Fibroblast of lung (primary cell): ENCODE data around the gene DNAJA2. TPM values are rescaled to one million over a fixed set of nuclear protein-coding genes. Genes with fewer than 3 reads are reported as not detected.

Experiments used
- DNase-seq, 2 donors: peaks; one replicate each; pipeline versions ENCODE4 v3.0.0 to v3.0.0-alpha.2; 2010; ENCODE audit warnings: low read depth in 2 of 2
- H2AFZ ChIP-seq: 2 replicates; pipeline ENCODE4 v1.5.1; 2012; ENCODE audit warnings: low read length, control low read depth, inconsistent platforms
- H3K27ac ChIP-seq: 2 replicates; pipeline ENCODE4 v1.5.1; 2011; ENCODE audit warnings: low read length, control low read depth; ENCODE audit not compliant: insufficient read depth
- H3K27me3 ChIP-seq: 2 replicates; pipeline ENCODE4 v1.5.1; 2011; ENCODE audit warnings: mild to moderate bottlenecking, low read length; ENCODE audit not compliant: control insufficient read depth, insufficient read depth
- H3K36me3 ChIP-seq: 2 replicates; pipeline ENCODE4 v1.5.1; 2011; ENCODE audit warnings: low read length; ENCODE audit not compliant: control insufficient read depth, insufficient read depth
- H3K4me1 ChIP-seq: 2 replicates; pipeline ENCODE4 v1.5.1; 2011; ENCODE audit warnings: low read length; ENCODE audit not compliant: control insufficient read depth, insufficient read depth; ENCODE audit errors: extremely low read depth
- H3K4me2 ChIP-seq: 2 replicates; pipeline ENCODE4 v1.5.1; 2011; ENCODE audit warnings: low read length, control low read depth; ENCODE audit not compliant: insufficient read depth; ENCODE audit errors: extremely low read depth
- H3K4me3 ChIP-seq, 4 experiments: fragments of 200-600 bp in 1 of 4; sonication (generic) in 1 of 4; replicated peaks in 1 of 4; 2 replicates each; pipeline ENCODE4 v1.5.1; 2011 to 2016; ENCODE audit warnings: low read length in 4 of 4, low read depth in 3 of 4, mild to moderate bottlenecking in 3 of 4, control low read depth in 2 of 4, inconsistent platforms in 1 of 4, mixed read lengths in 1 of 4; ENCODE audit not compliant: insufficient read depth in 1 of 4; ENCODE audit errors: control extremely low read depth in 1 of 4
- H3K79me2 ChIP-seq: 2 replicates; pipeline ENCODE4 v1.5.1; 2012; ENCODE audit warnings: mild to moderate bottlenecking, low read length, inconsistent platforms; ENCODE audit not compliant: control insufficient read depth, insufficient read depth
- H3K9ac ChIP-seq: 2 replicates; pipeline ENCODE4 v1.5.1; 2011; ENCODE audit warnings: mild to moderate bottlenecking, low read length, control low read depth; ENCODE audit not compliant: insufficient read depth
- H3K9me3 ChIP-seq: 2 replicates; pipeline ENCODE4 v1.5.1; 2012; ENCODE audit warnings: low read depth, low read length; ENCODE audit not compliant: control insufficient read depth, insufficient read depth
- H4K20me1 ChIP-seq: 2 replicates; pipeline ENCODE4 v1.5.1; 2011; ENCODE audit warnings: low read length; ENCODE audit not compliant: control insufficient read depth, insufficient read depth; ENCODE audit errors: extremely low read depth
- EZH2 ChIP-seq: IDR thresholded peaks from 2 replicates; pipeline ENCODE4 v1.5.1; 2012; ENCODE audit warnings: low read length, control low read depth, mild to moderate bottlenecking; ENCODE audit errors: missing control alignments
- polyA plus RNA-seq, 2 donors: library from polyadenylated mRNA; depleted of rRNA in 1 of 2; stranded (reverse) in 1 of 2; unstranded in 1 of 2; fragments of >200 nt; gene quantifications; 2 replicates each; pipeline ENCODE4 v1.2.1, GENCODE V29; 2011 to 2012; ENCODE audit warnings: missing spikeins in 1 of 2
- total RNA-seq: library from RNA; depleted of rRNA; stranded (reverse); fragments of >200 nt; gene quantifications from 2 replicates; pipeline ENCODE4 v1.2.1, GENCODE V29; 2014
- TF ChIP-seq, protein P1 (sequence below), 2 donors: IDR thresholded peaks in 1 of 2; conservative IDR thresholded peaks in 1 of 2; 1 replicate in 1 of 2; 2 replicates in 1 of 2; pipeline ENCODE4 v1.5.1; 2011 to 2012; ENCODE audit warnings: low read length in 2 of 2, control low read depth in 1 of 2, inconsistent platforms in 1 of 2, low read depth in 1 of 2, mild to moderate bottlenecking in 1 of 2

The DNAJA2 gene
- total and polyA plus RNA-seq, 2 donors (not counting 1 experiment from before 2014, with no cell fraction given), result 32.5 to 78.3 TPM

DNA sequence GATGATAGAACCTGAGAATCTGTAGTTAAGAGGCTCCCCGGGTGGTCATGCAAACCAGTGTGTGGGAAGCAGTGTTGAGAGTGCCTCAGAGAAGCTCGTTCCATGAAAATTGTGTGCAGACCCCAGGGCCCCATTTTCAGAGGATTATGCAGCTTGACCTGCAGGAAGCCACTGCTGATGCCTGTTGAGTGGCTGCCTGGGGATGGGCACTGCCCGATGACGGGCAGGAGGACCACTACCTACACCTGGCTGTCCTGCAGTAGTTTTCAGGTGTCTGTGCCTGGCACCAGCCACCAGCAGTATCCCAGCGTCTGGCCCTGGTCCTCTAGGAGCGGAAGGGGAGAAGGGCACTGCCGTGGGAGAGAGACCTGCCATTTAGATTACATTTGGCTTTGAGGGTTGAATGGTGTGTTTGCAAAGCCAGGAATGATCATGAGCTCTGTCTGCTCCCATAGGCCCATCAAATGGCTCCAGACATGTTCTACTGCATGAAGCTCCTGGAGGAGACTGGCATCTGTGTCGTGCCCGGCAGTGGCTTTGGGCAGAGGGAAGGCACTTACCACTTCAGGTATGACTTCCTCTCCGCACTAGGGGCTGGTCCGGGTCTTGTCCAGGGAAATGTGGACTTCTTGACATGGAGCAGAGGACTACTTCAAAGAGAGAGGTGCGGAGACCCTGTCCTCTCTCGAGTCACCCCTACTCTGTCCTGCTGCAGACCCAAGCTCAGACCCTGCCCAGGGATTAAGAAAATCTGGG lies 46.8 kb downstream of the DNAJA2 start:
- H3K4me1 ChIP-seq, result no peaks in the 10 kb centered on the region
- no peak overlapping the region for H3K9ac ChIP-seq
- no peak overlapping the region for H3K27ac ChIP-seq
- no peaks in the 10 kb centered on the region for H3K9me3 ChIP-seq
- no peak for DNase-seq
- no peak overlapping the region for H3K4me3 ChIP-seq
- no peak overlapping the region for H2AFZ ChIP-seq
- H3K36me3 ChIP-seq, result peaks cover 9% of the 10 kb centered on the region
- TF ChIP-seq, protein P1, sequence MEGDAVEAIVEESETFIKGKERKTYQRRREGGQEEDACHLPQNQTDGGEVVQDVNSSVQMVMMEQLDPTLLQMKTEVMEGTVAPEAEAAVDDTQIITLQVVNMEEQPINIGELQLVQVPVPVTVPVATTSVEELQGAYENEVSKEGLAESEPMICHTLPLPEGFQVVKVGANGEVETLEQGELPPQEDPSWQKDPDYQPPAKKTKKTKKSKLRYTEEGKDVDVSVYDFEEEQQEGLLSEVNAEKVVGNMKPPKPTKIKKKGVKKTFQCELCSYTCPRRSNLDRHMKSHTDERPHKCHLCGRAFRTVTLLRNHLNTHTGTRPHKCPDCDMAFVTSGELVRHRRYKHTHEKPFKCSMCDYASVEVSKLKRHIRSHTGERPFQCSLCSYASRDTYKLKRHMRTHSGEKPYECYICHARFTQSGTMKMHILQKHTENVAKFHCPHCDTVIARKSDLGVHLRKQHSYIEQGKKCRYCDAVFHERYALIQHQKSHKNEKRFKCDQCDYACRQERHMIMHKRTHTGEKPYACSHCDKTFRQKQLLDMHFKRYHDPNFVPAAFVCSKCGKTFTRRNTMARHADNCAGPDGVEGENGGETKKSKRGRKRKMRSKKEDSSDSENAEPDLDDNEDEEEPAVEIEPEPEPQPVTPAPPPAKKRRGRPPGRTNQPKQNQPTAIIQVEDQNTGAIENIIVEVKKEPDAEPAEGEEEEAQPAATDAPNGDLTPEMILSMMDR (conservative IDR thresholded peaks at IDR 0.05 in 1 of 2, IDR thresholded peaks at IDR 0.05 in 1 of 2; ENCODE audit: low read depth in 1 of 2, low read length in 2 of 2), result no peak
- TF ChIP-seq EZH2, result no peak
- H3K4me2 ChIP-seq, result no peak overlapping the region
- H4K20me1 ChIP-seq, result no peaks in the 10 kb centered on the region
- no peaks in the 10 kb centered on the region for H3K27me3 ChIP-seq
- H3K79me2 ChIP-seq, result no peaks in the 10 kb centered on the region

DNA sequence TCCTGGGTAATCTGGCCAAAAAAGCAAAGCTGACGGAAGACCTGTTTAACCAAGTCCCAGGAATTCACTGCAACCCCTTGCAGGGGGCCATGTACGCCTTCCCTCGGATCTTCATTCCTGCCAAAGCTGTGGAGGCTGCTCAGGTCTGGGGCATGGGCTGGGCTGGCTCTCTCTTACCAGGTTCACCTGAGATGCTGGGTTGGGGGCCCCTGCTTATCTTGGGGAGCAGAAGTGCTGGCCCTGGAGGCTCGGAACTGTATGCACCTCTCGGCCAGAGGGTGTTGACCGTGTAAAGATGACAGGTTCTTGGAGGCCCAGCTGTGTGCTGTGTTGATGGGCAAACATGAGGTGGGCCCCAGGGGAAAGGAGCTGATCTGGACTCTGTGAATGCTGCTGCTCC lies 49.1 kb downstream of the DNAJA2 start:
- Histone ChIP-seq H2AFZ (no peak overlapping the region), H3K4me2 (peak overlapping the region; percentile 13), H3K4me3 (no peak overlapping the region), H3K79me2 (no peaks in the 10 kb centered on the region), H3K36me3 (peaks cover 5% of the 10 kb centered on the region), H3K9ac (no peak overlapping the region), H3K27ac (no peak overlapping the region), H4K20me1 (no peaks in the 10 kb centered on the region), H3K9me3 (no peaks in the 10 kb centered on the region), H3K27me3 (no peaks in the 10 kb centered on the region), H3K4me1 (no peaks in the 10 kb centered on the region)
- DNase-seq, result no peak
- TF ChIP-seq, protein P1 (conservative IDR thresholded peaks at IDR 0.05 in 1 of 2, IDR thresholded peaks at IDR 0.05 in 1 of 2; ENCODE audit: low read depth in 1 of 2, low read length in 2 of 2), result no peak
- TF ChIP-seq EZH2, result no peak

DNA sequence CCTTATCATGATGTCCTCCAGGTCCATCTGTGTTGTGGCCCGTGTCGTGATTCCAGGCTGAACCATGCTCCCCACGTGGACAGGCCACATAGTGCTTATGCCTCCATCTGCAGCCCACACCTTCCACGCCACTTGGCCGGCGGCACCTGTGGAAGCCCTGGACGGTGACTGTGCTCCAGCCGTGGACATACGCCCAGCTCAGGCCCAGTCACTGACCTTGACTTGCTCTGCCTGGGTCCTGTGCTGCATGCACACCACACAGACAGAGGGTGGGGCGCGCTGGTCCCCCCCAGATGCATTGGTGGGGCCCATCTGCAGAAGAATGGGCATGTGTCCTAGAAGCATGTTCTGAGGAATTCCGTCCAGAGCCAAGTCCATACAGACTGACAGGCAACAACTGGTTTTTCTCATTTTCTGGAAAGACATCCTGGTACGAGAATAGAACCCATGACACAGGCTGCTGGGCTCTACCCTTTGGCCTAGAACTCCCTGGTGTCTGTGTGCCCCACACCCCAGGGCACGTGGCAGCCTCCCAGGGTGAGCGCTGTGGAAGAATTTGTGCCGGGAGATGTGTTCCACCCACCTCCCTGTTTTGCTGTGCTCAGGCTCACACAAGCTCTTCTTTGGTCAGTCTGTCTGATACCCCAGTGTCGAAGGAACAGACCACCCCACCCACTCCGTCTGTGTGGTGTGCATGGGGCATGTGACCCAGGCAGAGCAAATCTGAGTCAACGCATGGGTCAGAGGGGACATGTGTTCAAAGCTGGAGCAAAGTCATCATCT lies 49.8 kb downstream of the DNAJA2 start:
- DNase-seq, result peak in 1 of 2 donors; percentile 26
- peak overlapping the region; percentile 59 for H3K27ac ChIP-seq
- no peaks in the 10 kb centered on the region for H3K4me1 ChIP-seq
- no peak overlapping the region for H2AFZ ChIP-seq
- H3K79me2 ChIP-seq, result no peaks in the 10 kb centered on the region
- no peaks in the 10 kb centered on the region for H3K27me3 ChIP-seq
- H3K4me2 ChIP-seq, result peak overlapping the region; percentile 13
- peaks cover 3% of the 10 kb centered on the region for H3K36me3 ChIP-seq
- H3K9me3 ChIP-seq, result no peaks in the 10 kb centered on the region
- H3K4me3 ChIP-seq, result no peak overlapping the region
- TF ChIP-seq, protein P1 (conservative IDR thresholded peaks at IDR 0.05 in 1 of 2, IDR thresholded peaks at IDR 0.05 in 1 of 2; ENCODE audit: low read depth in 1 of 2, low read length in 2 of 2), result no peak
- TF ChIP-seq EZH2, result no peak
- no peak overlapping the region for H3K9ac ChIP-seq
- no peaks in the 10 kb centered on the region for H4K20me1 ChIP-seq
